SKM-1 treated with dmso at 0.1 percent for 144 hours (cell line): Measurements from ENCODE around the gene ATP8B3.

Source experiments
- DNase-seq: peaks from one replicate; lab custom pipeline; 2025; ENCODE audit not compliant: unreplicated experiment; lab: John Stamatoyannopoulos, UW

ATP8B3 gene

DNA sequence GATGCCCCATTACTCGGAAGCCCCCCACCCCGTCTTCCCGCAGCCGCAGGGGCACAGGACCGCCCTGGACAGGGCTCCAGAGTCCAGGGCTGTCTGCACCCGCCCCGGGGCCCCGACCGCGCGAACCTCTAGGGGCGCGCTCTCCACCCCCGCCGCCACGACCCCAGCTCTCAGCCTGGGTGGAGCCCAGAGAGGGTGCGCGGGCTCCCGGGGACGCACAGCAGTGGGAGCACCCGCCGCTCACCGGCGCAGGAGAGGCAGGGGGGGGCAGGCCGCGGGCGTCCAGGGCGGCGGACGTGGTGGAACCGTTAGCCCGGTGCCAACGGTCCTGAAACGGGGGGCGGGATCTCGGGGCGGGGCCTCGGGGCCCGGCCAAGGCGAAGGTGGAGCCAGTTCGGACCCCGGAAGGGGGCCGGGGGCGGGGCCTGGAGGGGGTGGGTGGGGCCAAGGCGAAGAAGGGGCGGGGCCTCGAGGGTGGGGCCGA, at the start of gene ATP8B3:
TSS of gene ATP8B3 (minus strand) at position 335 of the 484 bp plus-strand sequence. CDS start 540 bp downstream, outside the sequence.
- peak; percentile 37 for DNase-seq

DNA sequence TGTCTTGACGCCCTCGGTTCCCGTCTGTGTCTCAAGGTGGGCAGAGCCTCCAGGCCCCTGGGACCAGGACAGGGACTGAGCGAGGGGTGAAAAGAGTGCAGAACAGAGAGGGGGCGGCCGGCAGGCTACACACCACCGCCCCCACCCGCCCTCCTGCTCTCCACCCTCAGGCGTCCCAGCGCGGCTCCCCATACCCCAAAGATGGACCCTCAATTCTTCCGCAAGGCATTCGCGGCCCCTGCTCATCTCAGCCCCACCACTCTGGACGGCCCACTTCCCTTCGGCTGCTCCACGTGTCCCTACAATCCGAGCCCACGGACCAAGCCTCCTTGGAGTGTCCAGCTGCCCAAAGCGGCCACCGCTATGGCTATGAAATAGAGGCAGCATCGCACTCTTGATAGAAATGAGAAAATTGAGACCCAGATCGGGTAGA, 49.5 kb upstream of the ATP8B3 start:
- no peak for DNase-seq

GRCh38 chr19:1860821-1861598, 48.9 kb upstream of the ATP8B3 start:
- no peak for DNase-seq

GRCh38 chr19:1860042-1860775, 48.1 kb upstream of the ATP8B3 start:
- no peak for DNase-seq

DNA sequence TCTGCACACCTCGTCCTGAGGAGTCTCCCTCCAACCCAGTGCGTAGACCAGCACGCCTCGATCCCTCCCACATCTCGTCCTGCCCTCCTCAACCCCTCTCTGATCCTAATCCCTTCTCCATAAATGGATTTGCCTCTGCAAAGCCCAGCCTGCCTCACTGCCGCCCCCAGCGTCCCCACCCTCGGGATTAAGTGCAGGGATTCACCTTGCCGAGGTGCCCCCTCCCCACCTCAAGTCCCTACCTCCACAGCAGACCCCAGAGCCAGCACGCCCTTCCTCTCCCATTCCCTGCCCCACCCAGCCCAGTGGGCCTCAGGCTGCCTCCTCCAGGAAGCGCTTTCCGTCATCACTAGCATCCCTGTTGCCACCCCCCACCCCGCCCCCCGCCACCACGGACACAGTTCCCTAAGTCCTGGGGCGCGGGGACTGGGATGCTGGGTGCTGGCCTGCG, 47.3 kb upstream of the ATP8B3 start:
- no peak for DNase-seq

DNA sequence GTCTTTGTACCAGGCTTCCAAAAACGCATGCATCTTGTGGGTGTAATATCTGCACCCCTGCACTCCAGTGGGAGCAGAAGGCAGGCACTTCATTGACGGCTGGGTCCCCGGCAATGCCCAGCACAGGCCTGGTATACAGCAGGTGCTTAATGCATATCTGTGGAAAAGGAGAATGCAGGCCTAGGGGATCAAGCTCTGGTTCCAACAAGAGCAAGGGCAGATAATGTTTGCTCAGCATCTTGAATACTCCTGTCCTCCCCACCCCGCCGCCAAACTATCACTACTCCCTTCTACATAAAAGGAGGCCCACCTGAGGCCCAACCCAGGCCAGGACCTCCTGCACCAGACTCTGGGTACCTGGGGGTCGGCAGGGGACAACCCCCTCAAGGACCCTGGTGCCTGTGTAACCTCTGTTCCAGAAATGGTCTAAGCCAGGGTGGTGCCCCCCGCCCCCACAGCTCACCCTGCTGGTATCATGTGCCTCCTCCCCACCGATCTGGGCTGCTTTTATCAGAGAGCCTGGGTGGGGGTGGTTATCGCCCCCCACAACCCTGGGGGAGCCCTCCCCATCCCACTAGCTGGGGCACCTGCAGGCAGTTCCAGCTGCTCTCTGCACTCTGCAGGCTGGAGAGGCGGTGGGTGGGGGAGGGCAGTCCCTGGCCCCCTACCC, 46.5 kb upstream of the ATP8B3 start:
- DNase-seq: no peak

- DNase-seq: peak; percentile 31
Observed at GRCh38 chr19:1857648-1858326, 45.7 kb upstream of the ATP8B3 start.

DNA sequence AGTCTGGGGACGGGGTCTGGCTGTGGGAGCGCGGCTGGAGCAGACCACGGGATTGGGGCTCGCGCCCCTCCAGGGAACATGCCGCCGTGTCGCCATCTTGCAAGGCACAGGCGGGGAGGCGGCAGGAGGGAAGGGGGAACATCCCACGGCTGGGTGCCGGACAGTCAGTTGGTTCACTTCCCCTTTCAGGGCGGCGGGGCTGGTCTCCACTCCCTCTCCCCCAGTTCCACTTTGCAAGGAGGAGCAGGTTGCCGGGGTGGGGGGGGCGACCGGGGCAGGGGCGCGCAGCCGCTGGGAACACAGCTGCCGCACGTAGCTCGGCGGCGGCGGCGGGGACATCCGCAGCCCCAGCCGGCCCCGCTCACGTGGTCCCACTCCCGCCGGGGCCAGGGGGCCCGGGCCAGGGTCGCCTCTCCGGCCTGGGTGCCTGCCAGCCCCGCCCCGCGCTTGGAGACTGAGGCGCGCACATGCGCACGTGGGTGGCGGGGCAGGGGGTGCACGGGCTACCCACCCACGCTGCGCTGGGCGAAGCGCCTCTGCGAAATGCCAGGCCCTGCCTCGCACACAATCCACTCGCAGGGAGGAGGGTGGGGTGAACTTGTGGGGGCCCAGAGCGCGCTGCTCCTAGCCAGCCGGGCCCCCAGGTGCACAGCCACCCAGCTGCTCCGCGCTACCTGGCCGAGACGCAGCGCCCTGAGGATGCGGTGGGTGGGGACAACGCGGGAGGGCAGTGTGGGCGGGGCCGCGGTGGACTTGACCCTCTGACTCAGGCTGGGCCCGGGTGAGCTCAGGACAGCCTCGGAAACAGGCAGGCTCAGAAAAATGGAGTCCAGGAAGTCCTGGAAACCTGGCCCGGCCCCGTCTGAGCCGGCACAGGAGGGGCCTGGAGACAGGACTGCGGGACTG, 44.9 kb upstream of the ATP8B3 start:
- peak; percentile 91 for DNase-seq

DNA sequence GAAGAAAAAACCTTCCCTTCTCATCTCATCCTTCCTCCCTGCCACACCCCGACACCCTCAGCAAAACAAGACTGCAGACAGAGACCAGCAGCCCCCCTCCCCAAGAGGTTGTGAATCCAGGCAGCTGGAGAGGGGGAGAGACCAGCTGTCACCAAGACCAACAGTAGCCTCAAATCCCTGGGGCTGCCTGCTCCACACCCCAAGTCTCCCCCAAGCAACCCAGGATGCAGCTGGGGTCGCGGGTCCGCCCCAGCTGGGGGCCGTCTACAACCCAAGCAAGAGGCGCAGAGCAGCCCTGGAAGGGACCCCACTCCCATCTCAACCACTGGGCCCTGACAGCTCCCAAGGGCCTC, 44.2 kb upstream of the ATP8B3 start:
- no peak for DNase-seq

- DNase-seq: no peak
Observed at GRCh38 chr19:1855828-1856255, 43.8 kb upstream of the ATP8B3 start.

GRCh38 chr19:1855040-1855827, 43.2 kb upstream of the ATP8B3 start:
- peak; percentile 87 for DNase-seq

- no peak for DNase-seq
Observed at GRCh38 chr19:1854542-1855039, 42.5 kb upstream of the ATP8B3 start.

DNA sequence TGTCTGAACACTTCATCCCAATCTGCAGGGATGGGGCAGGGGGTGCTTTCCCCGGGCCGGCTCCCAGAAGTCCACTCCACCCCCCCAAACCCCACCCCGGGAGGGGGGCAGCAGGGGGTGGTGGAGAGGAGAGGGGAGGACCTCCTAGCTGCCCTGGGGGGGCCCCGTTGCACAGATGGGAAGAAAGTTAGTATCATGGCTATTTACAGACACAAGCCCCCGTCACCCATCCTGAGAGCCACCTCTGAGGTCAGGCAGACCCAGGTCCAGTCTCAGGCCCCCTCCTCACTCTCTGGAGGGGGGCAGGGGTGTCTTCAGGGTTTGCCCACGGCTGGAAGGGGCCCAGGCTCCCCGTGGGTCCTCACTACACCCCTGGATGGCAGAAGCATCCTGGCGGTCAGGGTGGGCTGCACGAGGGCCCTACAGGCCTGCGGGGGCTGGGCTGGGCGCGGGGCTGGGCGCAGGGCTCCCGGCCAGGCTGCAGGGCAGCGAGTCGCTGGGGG, 42.0 kb upstream of the ATP8B3 start:
- no peak for DNase-seq

DNA sequence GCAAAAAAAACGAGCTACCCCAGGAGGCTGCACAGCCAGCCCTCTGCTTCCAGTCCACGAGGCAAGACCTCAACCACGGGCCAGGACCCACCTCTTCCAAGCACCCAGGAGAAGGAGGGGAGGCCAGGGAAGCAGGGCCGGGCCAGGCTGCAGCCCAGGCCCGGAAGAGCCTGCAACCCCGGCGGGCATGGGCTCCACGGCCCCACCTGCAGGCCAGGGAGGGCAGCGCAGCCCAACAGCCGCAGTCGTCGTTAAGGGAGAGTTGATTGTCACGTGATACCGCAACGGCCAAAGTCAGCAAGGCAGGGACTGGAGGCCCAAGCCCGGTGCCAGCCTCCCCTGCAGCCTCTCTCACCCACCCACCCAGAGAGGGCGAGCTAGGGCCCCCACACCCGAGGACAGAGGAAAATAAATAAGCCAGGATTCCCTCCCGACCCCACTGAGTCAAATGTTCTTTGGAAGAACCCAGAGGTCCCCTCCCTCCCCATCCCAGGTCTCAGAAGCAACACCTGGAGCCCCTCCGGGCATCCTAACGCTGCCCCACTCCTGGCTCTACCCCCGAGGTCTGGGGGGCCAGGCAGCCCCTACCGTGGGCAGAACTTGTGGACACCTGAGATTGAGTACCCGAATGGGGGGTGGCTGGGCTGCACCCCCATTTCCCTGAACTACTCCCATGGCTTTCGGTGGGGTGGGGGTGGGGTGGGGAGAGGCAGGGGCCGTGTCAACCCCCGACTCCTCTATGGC, 41.4 kb upstream of the ATP8B3 start:
- peak; percentile 77 for DNase-seq

- no peak for DNase-seq
Observed at GRCh38 chr19:1852581-1853128, 40.6 kb upstream of the ATP8B3 start.

DNA sequence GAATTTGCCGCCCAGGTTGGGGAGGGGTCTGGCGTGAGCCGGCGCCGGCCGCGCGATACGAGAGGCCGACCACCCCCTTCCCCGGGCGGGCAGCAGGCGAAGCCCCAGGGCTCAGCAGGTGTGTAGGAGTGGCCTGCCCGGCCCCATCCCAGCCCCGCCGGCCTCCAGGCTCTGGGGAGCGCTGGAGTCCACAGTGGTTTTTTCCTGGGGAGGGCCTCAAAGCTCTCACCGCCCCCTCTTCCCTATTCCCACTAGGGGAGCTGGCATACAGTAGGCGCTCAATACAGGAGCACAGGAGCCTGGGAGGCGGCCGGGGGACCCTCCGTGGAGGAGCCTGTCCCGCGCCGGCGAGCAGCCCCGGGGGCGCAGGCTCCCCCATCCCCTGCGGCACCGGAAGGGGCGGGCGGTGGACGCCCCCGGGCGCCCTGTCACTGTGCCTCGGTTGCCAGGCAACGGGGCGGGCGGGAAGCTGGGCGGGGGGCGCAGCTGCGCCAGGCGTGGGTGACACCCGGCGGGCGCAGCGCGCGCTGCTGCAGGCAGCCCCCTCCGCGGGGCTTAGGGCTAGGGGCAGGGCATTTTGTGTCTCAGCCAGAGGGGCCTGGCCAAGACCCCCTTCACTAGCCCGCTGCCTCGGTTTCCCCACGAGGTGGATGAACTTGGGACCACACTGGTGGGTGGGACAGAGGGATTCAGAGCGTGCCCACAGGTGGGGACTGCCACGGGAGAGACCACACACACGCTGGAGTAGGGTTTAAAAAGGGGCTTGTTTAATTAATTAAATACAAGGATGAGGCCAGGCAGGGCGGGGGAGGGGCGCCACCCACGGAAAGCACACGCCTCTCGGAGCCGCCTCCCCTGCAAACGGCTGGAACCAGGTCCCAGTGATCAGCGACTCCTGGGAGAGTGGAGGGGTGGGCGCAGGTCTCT, 39.8 kb upstream of the ATP8B3 start:
- DNase-seq: no peak
